Osteoblast (primary cell): Measurements from ENCODE around the gene COLEC12. TPM values are rescaled to one million over a fixed set of nuclear protein-coding genes. Genes with fewer than 3 reads are reported as not detected.
A peak's percentile ranks its signal among the peaks of the same experiment; 100 is the strongest.

ENCODE experiments used
- DNase-seq: peaks from one replicate; pipeline ENCODE4 v3.0.0; 2011; ENCODE audit warnings: low spot score, mixed read lengths; ENCODE audit not compliant: insufficient read length; ENCODE audit errors: missing footprints
- H2AFZ ChIP-seq: 2 replicates; pipeline ENCODE4 v1.6.0; 2011; ENCODE audit warnings: mild to moderate bottlenecking, low read length
- H3K27ac ChIP-seq: 2 replicates; pipeline ENCODE4 v1.5.1; 2011; ENCODE audit warnings: mild to moderate bottlenecking, low read depth, low read length, moderate library complexity
- H3K27me3 ChIP-seq: 2 replicates; pipeline ENCODE4 v1.6.0; 2012; ENCODE audit warnings: mild to moderate bottlenecking, control low read depth, inconsistent platforms, low read length, moderate library complexity; ENCODE audit not compliant: insufficient read depth
- H3K36me3 ChIP-seq: 2 replicates; pipeline ENCODE4 v1.5.1; 2011; ENCODE audit warnings: mild to moderate bottlenecking, low read length, control low read depth, moderate library complexity; ENCODE audit not compliant: insufficient read depth
- H3K4me1 ChIP-seq: 2 replicates; pipeline ENCODE4 v1.5.1; 2011; ENCODE audit warnings: mild to moderate bottlenecking, low read length, control low read depth, moderate library complexity; ENCODE audit not compliant: insufficient read depth
- H3K4me2 ChIP-seq: 2 replicates; pipeline ENCODE4 v1.6.0; 2011; ENCODE audit warnings: mild to moderate bottlenecking, low read length; ENCODE audit not compliant: insufficient read depth
- H3K4me3 ChIP-seq: fragments of 200-600 bp; sonication (generic); 3 replicates; pipeline ENCODE4 v1.5.1; 2012; ENCODE audit warnings: mild to moderate bottlenecking, low read length, inconsistent platforms; ENCODE audit not compliant: insufficient read depth
- H3K79me2 ChIP-seq: 2 replicates; pipeline ENCODE4 v1.6.0; 2012; ENCODE audit warnings: mild to moderate bottlenecking, low read length, control low read depth, inconsistent platforms; ENCODE audit not compliant: insufficient read depth
- H3K9me3 ChIP-seq: 2 replicates; pipeline ENCODE4 v1.5.1; 2011; ENCODE audit warnings: low read depth, low read length, control low read depth
- H4K20me1 ChIP-seq: 2 replicates; pipeline ENCODE4 v1.6.0; 2012; ENCODE audit warnings: mild to moderate bottlenecking, low read length, control low read depth; ENCODE audit not compliant: insufficient read depth
- total RNA-seq: library from RNA; depleted of rRNA; stranded (reverse); fragments of >200 nt; gene quantifications from 2 replicates; pipeline ENCODE4 v1.2.3, GENCODE V29; 2012
- TF ChIP-seq, protein P1 (sequence below): IDR thresholded peaks from 2 replicates; pipeline ENCODE4 v1.5.1; 2011; ENCODE audit warnings: mild to moderate bottlenecking, low read depth, low read length, moderate library complexity; ENCODE audit errors: extremely low read depth

The COLEC12 gene
- total RNA-seq, 1 donor: 38.0 TPM

DNA sequence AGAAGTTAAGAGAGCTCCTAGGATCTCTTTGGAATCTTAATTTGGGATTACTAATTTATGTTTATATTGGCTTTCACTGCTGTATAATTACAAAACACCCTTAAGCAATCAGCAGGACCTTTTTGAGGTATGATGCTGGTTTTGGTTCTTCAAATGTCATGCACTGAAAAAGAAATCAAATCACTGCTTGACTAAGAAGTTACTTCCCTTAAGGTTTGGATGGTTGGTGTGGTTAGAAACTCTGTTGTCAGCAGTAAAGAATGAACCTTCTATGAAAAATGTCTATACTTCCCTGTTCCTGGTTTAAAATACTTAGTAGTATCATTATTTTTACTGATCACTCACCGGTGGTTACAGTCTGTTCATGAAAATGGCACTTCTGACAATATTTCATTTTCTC is 5.5 kb downstream of the COLEC12 start:
- no peak for DNase-seq
- Histone ChIP-seq H3K36me3 (no peaks in the 10 kb centered on the region), H3K79me2 (peaks cover 22% of the 10 kb centered on the region), H3K27ac (peak overlapping the region; percentile 96), H3K4me1 (peaks cover 52% of the 10 kb centered on the region), H3K27me3 (no peaks in the 10 kb centered on the region), H4K20me1 (no peaks in the 10 kb centered on the region), H3K4me2 (peak overlapping the region; percentile 14), H3K9me3 (no peaks in the 10 kb centered on the region), H2AFZ (no peak overlapping the region), H3K4me3 (no peak overlapping the region)
- TF ChIP-seq, protein P1, sequence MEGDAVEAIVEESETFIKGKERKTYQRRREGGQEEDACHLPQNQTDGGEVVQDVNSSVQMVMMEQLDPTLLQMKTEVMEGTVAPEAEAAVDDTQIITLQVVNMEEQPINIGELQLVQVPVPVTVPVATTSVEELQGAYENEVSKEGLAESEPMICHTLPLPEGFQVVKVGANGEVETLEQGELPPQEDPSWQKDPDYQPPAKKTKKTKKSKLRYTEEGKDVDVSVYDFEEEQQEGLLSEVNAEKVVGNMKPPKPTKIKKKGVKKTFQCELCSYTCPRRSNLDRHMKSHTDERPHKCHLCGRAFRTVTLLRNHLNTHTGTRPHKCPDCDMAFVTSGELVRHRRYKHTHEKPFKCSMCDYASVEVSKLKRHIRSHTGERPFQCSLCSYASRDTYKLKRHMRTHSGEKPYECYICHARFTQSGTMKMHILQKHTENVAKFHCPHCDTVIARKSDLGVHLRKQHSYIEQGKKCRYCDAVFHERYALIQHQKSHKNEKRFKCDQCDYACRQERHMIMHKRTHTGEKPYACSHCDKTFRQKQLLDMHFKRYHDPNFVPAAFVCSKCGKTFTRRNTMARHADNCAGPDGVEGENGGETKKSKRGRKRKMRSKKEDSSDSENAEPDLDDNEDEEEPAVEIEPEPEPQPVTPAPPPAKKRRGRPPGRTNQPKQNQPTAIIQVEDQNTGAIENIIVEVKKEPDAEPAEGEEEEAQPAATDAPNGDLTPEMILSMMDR: no peak

DNA sequence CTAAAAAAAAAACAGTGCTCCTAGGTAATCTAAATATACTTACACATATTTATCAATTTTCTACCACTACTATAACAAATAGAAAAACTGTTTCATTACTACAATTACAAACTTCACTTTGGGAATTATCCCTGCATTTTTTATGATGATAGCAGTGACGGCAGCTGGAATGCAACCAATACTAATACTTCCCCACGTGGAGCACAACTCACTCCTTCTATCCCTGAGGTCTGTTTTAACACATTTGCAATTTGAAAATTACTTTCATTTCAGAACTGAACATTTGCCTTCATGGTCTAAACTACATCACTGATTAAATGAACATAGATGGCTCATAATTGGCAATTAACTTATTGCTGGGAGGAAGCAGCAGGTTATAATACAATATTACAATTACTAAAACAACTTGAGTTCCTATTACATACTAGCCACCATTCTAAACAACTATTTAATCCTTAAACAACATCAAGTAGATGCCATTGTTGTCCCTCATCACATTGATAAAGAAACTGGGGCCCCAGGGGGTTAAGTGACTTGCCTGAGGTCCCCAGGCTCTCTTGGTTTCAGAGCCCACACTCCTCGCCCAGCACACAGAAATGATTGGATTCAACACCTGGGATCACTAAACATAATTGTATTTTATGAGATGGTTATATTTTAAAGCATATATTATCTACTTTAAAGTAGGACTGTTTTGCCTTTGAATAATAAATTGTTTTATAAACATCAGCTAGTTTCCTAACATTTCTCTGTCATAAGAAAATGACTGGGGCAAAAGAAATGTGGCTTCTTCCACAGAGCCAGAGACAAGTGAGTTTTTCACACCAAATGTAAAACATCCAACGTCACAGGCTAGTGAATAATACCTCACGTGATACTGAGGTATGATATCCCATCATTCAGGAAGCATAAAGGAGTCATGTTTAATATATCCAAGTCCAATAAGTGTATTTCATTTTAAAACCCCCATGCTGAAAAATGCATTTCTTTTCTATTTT is 6.2 kb downstream of the COLEC12 start:
- Histone ChIP-seq H3K4me2 (peak overlapping the region; percentile 54), H3K27ac (peak overlapping the region; percentile 96), H2AFZ (no peak overlapping the region), H3K9me3 (no peaks in the 10 kb centered on the region), H3K36me3 (no peaks in the 10 kb centered on the region), H3K4me3 (no peak overlapping the region), H4K20me1 (no peaks in the 10 kb centered on the region), H3K27me3 (no peaks in the 10 kb centered on the region), H3K4me1 (peaks cover 59% of the 10 kb centered on the region), H3K79me2 (peaks cover 22% of the 10 kb centered on the region)
- TF ChIP-seq, protein P1: no peak
- peak; percentile 72 for DNase-seq

DNA sequence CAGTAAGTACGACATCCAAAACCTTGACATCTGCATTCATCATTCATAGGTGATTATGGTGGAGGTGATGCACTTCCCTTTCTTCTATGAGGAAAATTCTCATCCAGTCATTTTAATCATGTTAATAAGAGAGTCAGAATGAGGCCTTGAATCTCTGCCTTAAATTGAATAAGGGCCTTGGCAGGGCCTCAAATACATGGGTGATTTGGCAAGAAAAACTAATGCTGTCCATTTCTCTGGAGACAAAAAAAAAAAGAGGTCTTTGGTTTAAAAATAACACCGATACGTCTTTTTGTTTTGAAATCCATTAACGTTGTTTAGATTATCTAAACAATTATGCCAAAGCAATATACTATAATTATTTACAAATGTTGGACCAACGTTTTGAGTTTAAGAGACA is 8.1 kb downstream of the COLEC12 start:
- no peak overlapping the region for H3K4me2 ChIP-seq
- H3K4me3 ChIP-seq: no peak overlapping the region
- H3K4me1 ChIP-seq: peaks cover 51% of the 10 kb centered on the region

DNA sequence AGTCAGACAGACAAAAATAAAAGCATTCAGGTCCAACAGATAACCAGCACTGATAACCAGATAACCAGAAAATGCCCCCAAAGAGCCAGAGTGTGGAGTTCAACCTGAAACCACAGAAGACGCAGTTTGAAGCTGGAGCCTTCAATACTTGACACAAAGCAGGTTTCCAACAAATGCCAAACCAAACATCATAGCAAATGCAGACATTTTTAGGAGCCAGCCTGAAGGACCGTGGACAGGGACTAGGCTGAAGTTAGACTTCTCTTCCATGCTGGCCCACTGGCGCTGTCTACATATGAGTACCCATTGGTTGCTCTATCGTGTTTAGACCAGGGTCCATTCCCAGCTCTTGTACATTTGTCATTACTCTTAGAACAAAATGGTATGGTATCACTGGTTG is 9.9 kb downstream of the COLEC12 start:
- Histone ChIP-seq H4K20me1 (no peaks in the 10 kb centered on the region), H2AFZ (no peak overlapping the region), H3K4me2 (no peak overlapping the region), H3K79me2 (peaks cover 18% of the 10 kb centered on the region), H3K9me3 (peaks cover 2% of the 10 kb centered on the region), H3K36me3 (no peaks in the 10 kb centered on the region), H3K4me1 (peaks cover 46% of the 10 kb centered on the region), H3K4me3 (no peak overlapping the region), H3K27ac (no peak overlapping the region), H3K27me3 (no peaks in the 10 kb centered on the region)
- TF ChIP-seq, protein P1: no peak
- DNase-seq: no peak

More for the DNA sequence above, 8.1 kb downstream of the COLEC12 start:
- Histone ChIP-seq H4K20me1 (no peaks in the 10 kb centered on the region), H3K27me3 (no peaks in the 10 kb centered on the region), H2AFZ (no peak overlapping the region), H3K79me2 (peaks cover 24% of the 10 kb centered on the region), H3K36me3 (no peaks in the 10 kb centered on the region), H3K27ac (peak overlapping the region; percentile 2), H3K9me3 (no peaks in the 10 kb centered on the region)
- DNase-seq: no peak
- TF ChIP-seq, protein P1: no peak
